PFSK-1 (cell line): ENCODE results near the gene SH3YL1.

Source experiments
- FOXP2 ChIP-seq: optimal IDR thresholded peaks from 2 replicates; pipeline ENCODE3; 2011; ENCODE audit warnings: borderline replicate concordance, control low read depth, inconsistent platforms; ENCODE audit not compliant: insufficient read depth; ENCODE audit errors: extremely low read length, extremely low read depth
- POLR2AphosphoS5 ChIP-seq: IDR thresholded peaks from 2 replicates; pipeline ENCODE4 v1.6.1; 2012; ENCODE audit warnings: low read depth, mild to moderate bottlenecking, control low read depth, low read length, moderate library complexity
- REST ChIP-seq, 2 experiments: IDR thresholded peaks; 2 replicates each; pipeline versions ENCODE4 v1.6.1 to v1.8.0; 2011 to 2012; ENCODE audit warnings: low read depth in 2 of 2, low read length in 2 of 2, control low read depth in 1 of 2, inconsistent platforms in 1 of 2, mild to moderate bottlenecking in 1 of 2, moderate library complexity in 1 of 2; ENCODE audit not compliant: insufficient read depth in 1 of 2
- SIN3A ChIP-seq: IDR thresholded peaks from 2 replicates; pipeline ENCODE4 v1.6.1; 2012; ENCODE audit warnings: mild to moderate bottlenecking, low read length, moderate library complexity, borderline replicate concordance; ENCODE audit not compliant: insufficient read depth

- no peak for TF ChIP-seq POLR2AphosphoS5
- no peak for TF ChIP-seq REST (IDR thresholded peaks at IDR 0.05; ENCODE audit: insufficient read depth in 1 of 2, low read depth in 2 of 2, low read length in 2 of 2)
- TF ChIP-seq FOXP2 = no peak
- TF ChIP-seq SIN3A = no peak
These were observed 22.2 kb upstream of the SH3YL1 start for GRCh38 chr2:286035-286434.
